OCI-LY7 (cell line): ENCODE data around the gene KRTAP5-4. TPM values are rescaled to one million over a fixed set of nuclear protein-coding genes. Genes with fewer than 3 reads are reported as not detected.

Experiments
- BruUV-seq: library from RNA; stranded (reverse); fragments of 400-500 nt; replicated peaks from 2 replicates; lab custom pipeline; 2021; lab: Mats Ljungman, UMichigan
- CTCF ChIA-PET: fragments of 300-600 bp; sonication (Branson Sonifier 250); formaldehyde crosslinking; loops from one replicate; lab custom pipeline; 2022; ENCODE audit warnings: antibody characterized with exemption; ENCODE audit not compliant: unreplicated experiment; lab: Charles Lee
- POLR2A ChIA-PET: fragments of 300-600 bp; sonication (Branson Sonifier 250); formaldehyde crosslinking; loops from one replicate; lab custom pipeline; 2022; ENCODE audit warnings: antibody characterized with exemption; lab: Charles Lee
- DNase-seq: peaks from one replicate; pipeline ENCODE4 v3.0.0-alpha.2; 2015; ENCODE audit warnings: low spot score
- H2AFZ ChIP-seq: fragments of 200-600 bp; sonication (generic), shearing (Covaris generic); 2 replicates; pipeline ENCODE4 v1.6.1; 2014; ENCODE audit warnings: mild to moderate bottlenecking, antibody characterized with exemption, low read length, moderate library complexity
- H3K27ac ChIP-seq: fragments of 200-600 bp; sonication (generic); 2 replicates; pipeline ENCODE4 v1.5.1; 2014; ENCODE audit warnings: mixed run types, low read depth, mild to moderate bottlenecking, moderate library complexity, low read length, inconsistent platforms; ENCODE audit not compliant: poor library complexity, severe bottlenecking
- H3K36me3 ChIP-seq: fragments of 200-600 bp; sonication (generic); 2 replicates; pipeline ENCODE4 v1.6.1; 2014; ENCODE audit warnings: mild to moderate bottlenecking, antibody characterized with exemption, low read length, moderate library complexity, mixed read lengths; ENCODE audit not compliant: insufficient read depth
- H3K4me1 ChIP-seq: fragments of 200-600 bp; sonication (generic); 2 replicates; pipeline ENCODE4 v1.5.1; 2014; ENCODE audit warnings: mild to moderate bottlenecking, low read length; ENCODE audit not compliant: insufficient read depth, poor library complexity, severe bottlenecking
- H3K4me2 ChIP-seq: fragments of 200-600 bp; sonication (generic); 2 replicates; pipeline ENCODE4 v1.6.1; 2014; ENCODE audit warnings: mild to moderate bottlenecking, low read length
- H3K4me3 ChIP-seq: fragments of 200-600 bp; sonication (generic); 2 replicates; pipeline ENCODE4 v1.5.1; 2014; ENCODE audit warnings: mild to moderate bottlenecking, low read depth, low read length; ENCODE audit not compliant: poor library complexity, severe bottlenecking
- H3K79me2 ChIP-seq: fragments of 200-600 bp; sonication (generic); 2 replicates; pipeline ENCODE4 v1.6.1; 2016; ENCODE audit warnings: low read depth, mild to moderate bottlenecking, low read length, moderate library complexity, mixed read lengths; ENCODE audit not compliant: insufficient read depth
- H3K9me2 ChIP-seq: fragments of 200-600 bp; sonication (generic); 2 replicates; pipeline ENCODE4 v1.6.1; 2016; ENCODE audit warnings: mild to moderate bottlenecking, low read length, mixed read lengths; ENCODE audit not compliant: insufficient read depth
- H3K9me3 ChIP-seq: fragments of 200-600 bp; sonication (generic); 2 replicates; pipeline ENCODE4 v1.6.1; 2014; ENCODE audit warnings: mild to moderate bottlenecking, mixed run types, low read length, mixed read lengths
- H4K20me1 ChIP-seq: fragments of 200-600 bp; sonication (generic); 2 replicates; pipeline ENCODE4 v1.6.1; 2014; ENCODE audit warnings: mild to moderate bottlenecking, antibody characterized with exemption, low read length, moderate library complexity, mixed read lengths; ENCODE audit not compliant: insufficient read depth
- EZH2phosphoT487 ChIP-seq: fragments of 200-600 bp; sonication (generic); IDR thresholded peaks from 2 replicates; pipeline ENCODE4 v1.6.1; 2018; ENCODE audit warnings: low read depth, borderline replicate concordance, mild to moderate bottlenecking, mixed run types, antibody characterized with exemption, low read length, moderate library complexity, mixed read lengths
- intact Hi-C: fragments of 100-400 bp; cut with micrococcal nuclease; formaldehyde crosslinking; loops from one replicate; pipeline ENCODE4 v1.10.0; 2022; ENCODE audit not compliant: unreplicated experiment
- total RNA-seq, 2 experiments: library from RNA; depleted of rRNA in 1 of 2; stranded (reverse); fragments of >200 nt in 1 of 2; shearing (Covaris generic) in 1 of 2; gene quantifications; 2 replicates each; pipeline ENCODE4 v1.2.3, GENCODE V29; 2014 to 2022
- TF ChIP-seq, protein P1 (sequence below): fragments of 200-600 bp; sonication (generic); conservative IDR thresholded peaks from 2 replicates; pipeline ENCODE4 v1.5.1; 2014; ENCODE audit warnings: mild to moderate bottlenecking, antibody characterized with exemption, low read length, moderate library complexity, mixed read lengths

Gene KRTAP5-4
- total RNA-seq, 2 experiments from 2014 or later: not detected

DNA sequence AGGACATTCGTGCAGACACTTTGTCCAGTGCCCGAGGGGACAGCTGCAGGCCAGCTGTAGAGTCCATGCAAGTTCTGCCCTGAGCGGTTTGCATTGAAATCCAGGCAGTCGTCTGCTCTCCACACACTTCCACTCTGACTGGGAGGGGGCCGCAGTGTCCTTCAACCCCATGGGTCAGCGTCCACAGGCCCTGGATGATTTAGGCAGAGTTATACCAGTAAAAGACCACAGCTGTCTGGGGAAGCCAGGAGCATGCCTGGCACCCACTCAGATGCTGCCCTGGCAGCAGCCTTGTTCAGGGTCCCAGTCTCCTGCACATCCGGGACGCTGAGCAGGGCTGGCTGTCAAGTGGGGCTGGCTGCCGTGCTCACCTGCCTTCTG, 34.1 kb upstream of the KRTAP5-4 start:
- Histone ChIP-seq H3K4me3 (no peak overlapping the region), H3K36me3 (no peaks in the 10 kb centered on the region), H4K20me1 (no peaks in the 10 kb centered on the region), H3K4me2 (no peak overlapping the region), H3K9me3 (no peaks in the 10 kb centered on the region), H3K79me2 (no peaks in the 10 kb centered on the region), H3K9me2 (no peaks in the 10 kb centered on the region), H3K27ac (no peak overlapping the region), H3K4me1 (no peaks in the 10 kb centered on the region), H2AFZ (no peak overlapping the region)
- no TSS peak for BruUV-seq
- ChIA-PET POLR2A (no interaction called here), CTCF (no interaction called here)
- intact Hi-C loops: loop anchor here (10.0 kb wide), 1 partner anchor 499 kb away; no protein-coding TSS in a partner anchor
- no peak for TF ChIP-seq EZH2phosphoT487
- TF ChIP-seq, protein P1, sequence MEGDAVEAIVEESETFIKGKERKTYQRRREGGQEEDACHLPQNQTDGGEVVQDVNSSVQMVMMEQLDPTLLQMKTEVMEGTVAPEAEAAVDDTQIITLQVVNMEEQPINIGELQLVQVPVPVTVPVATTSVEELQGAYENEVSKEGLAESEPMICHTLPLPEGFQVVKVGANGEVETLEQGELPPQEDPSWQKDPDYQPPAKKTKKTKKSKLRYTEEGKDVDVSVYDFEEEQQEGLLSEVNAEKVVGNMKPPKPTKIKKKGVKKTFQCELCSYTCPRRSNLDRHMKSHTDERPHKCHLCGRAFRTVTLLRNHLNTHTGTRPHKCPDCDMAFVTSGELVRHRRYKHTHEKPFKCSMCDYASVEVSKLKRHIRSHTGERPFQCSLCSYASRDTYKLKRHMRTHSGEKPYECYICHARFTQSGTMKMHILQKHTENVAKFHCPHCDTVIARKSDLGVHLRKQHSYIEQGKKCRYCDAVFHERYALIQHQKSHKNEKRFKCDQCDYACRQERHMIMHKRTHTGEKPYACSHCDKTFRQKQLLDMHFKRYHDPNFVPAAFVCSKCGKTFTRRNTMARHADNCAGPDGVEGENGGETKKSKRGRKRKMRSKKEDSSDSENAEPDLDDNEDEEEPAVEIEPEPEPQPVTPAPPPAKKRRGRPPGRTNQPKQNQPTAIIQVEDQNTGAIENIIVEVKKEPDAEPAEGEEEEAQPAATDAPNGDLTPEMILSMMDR: no peak
- DNase-seq: no peak

- Histone ChIP-seq H4K20me1 (no peaks in the 10 kb centered on the region), H3K9me2 (no peaks in the 10 kb centered on the region), H3K36me3 (no peaks in the 10 kb centered on the region), H3K4me2 (no peak overlapping the region), H2AFZ (no peak overlapping the region), H3K27ac (no peak overlapping the region), H3K79me2 (no peaks in the 10 kb centered on the region), H3K9me3 (no peaks in the 10 kb centered on the region), H3K4me3 (no peak overlapping the region), H3K4me1 (no peaks in the 10 kb centered on the region)
- POLR2A ChIA-PET: no interaction called here
- BruUV-seq: no TSS peak
- TF ChIP-seq, protein P1: no peak
- TF ChIP-seq EZH2phosphoT487: no peak
- intact Hi-C loops: loop anchor here (10.0 kb wide), 1 partner anchor 499 kb away; no protein-coding TSS in a partner anchor
- CTCF ChIA-PET: no interaction called here
- no peak for DNase-seq
These were observed 33.5 kb upstream of the KRTAP5-4 start for GRCh38 chr11:1655168-1656060.
